ENCODE data around the gene POLR3A.

POLR3A gene

GRCh38 chr10:77940225-77940624 lies 89.1 kb downstream of the POLR3A start:
- DNase-seq: no peak

GRCh38 chr10:77939561-77940001 lies 89.7 kb downstream of the POLR3A start:
- DNase-seq: no peak

- no peak for DNase-seq
Observed at GRCh38 chr10:77936697-77937567, 92.4 kb downstream of the POLR3A start.

- DNase-seq: no peak
Observed at GRCh38 chr10:77932016-77932715, 97.1 kb downstream of the POLR3A start.

GRCh38 chr10:77927402-77928246 lies 101.7 kb downstream of the POLR3A start:
- no peak for DNase-seq

- peak; percentile 3 for DNase-seq
Observed at GRCh38 chr10:77926566-77927401, 102.5 kb downstream of the POLR3A start, which contains the start of gene DLG5. TSS of gene DLG5 (minus strand) at chr10:77926755. CDS start at chr10:77926520, 235 bp downstream.

- DNase-seq: no peak
Observed at GRCh38 chr10:77925795-77926565, 103.3 kb downstream of the POLR3A start.

GRCh38 chr10:77925410-77925794 lies 103.9 kb downstream of the POLR3A start:
- DNase-seq: no peak

GRCh38 chr10:77922566-77923179 lies 106.6 kb downstream of the POLR3A start:
- no peak for DNase-seq

GRCh38 chr10:77922055-77922454 lies 107.3 kb downstream of the POLR3A start:
- DNase-seq: no peak

- no peak for DNase-seq
Observed at GRCh38 chr10:77921395-77921794, 107.9 kb downstream of the POLR3A start.

- no peak for DNase-seq
Observed at GRCh38 chr10:77920495-77920894, 108.8 kb downstream of the POLR3A start.

GRCh38 chr10:77919713-77920108 lies 109.6 kb downstream of the POLR3A start:
- DNase-seq: no peak
